Activated CD8-positive, alpha-beta memory T cell treated with anti-CD3 and anti-CD28 coated beads, Interleukin-2, amount 50 U/mL, for 1 hour (primary cell): ENCODE measurements around the gene HSPD1.
"Not testable (repeated sequence)": the region's sequence is repeated elsewhere in the genome, so short reads cannot be mapped to it uniquely, and the experiment has no call there.

Experiments
- DNase-seq: peaks from one replicate; pipeline ENCODE4 v3.0.0-alpha.2; 2020; ENCODE audit errors: extremely low read depth

HSPD1 gene

GRCh38 chr2:197497326-197497725, 2.3 kb downstream of the HSPD1 start:
- no peak for DNase-seq

GRCh38 chr2:197496695-197497094, 2.9 kb downstream of the HSPD1 start:
- DNase-seq: no peak

GRCh38 chr2:197495433-197496134, 4.1 kb downstream of the HSPD1 start:
- no peak for DNase-seq

GRCh38 chr2:197487385-197487784, 12.3 kb downstream of the HSPD1 start:
- no peak for DNase-seq

- no peak for DNase-seq
These were observed 13.5 kb downstream of the HSPD1 start for GRCh38 chr2:197486175-197486574.

- not testable (repeated sequence) for DNase-seq
These were observed 15.4 kb downstream of the HSPD1 start for GRCh38 chr2:197484248-197484647.

GRCh38 chr2:197480165-197481036, 19.2 kb downstream of the HSPD1 start:
- no peak for DNase-seq

GRCh38 chr2:197477797-197478196, 21.8 kb downstream of the HSPD1 start:
- no peak for DNase-seq

- no peak for DNase-seq
These were observed 27.5 kb downstream of the HSPD1 start for GRCh38 chr2:197472166-197472565.

GRCh38 chr2:197464175-197464574, 35.5 kb downstream of the HSPD1 start:
- DNase-seq: no peak

- DNase-seq: no peak
These were observed 38.6 kb downstream of the HSPD1 start for GRCh38 chr2:197461057-197461456.

GRCh38 chr2:197460649-197461048, 39.0 kb downstream of the HSPD1 start:
- DNase-seq: no peak

- no peak for DNase-seq
These were observed 44.2 kb downstream of the HSPD1 start for GRCh38 chr2:197455428-197455827.

- no peak for DNase-seq
These were observed 44.7 kb downstream of the HSPD1 start for GRCh38 chr2:197454923-197455322.

- DNase-seq: no peak
These were observed 45.7 kb downstream of the HSPD1 start for GRCh38 chr2:197453914-197454398.

- DNase-seq: peak; percentile 94
These were observed 46.3 kb downstream of the HSPD1 start, which contains the start of gene COQ10B for GRCh38 chr2:197453123-197453913. Gene COQ10B, plus strand, starts transcription at chr2:197453552. Its CDS starts 9 bp downstream, at chr2:197453561.

- DNase-seq: no peak
These were observed 46.9 kb downstream of the HSPD1 start for GRCh38 chr2:197452754-197453122.

- not testable (repeated sequence) for DNase-seq
These were observed 48.7 kb downstream of the HSPD1 start for GRCh38 chr2:197450935-197451358.

- no peak for DNase-seq
These were observed 49.2 kb downstream of the HSPD1 start for GRCh38 chr2:197450465-197450864.

- DNase-seq: no peak
These were observed 52.8 kb downstream of the HSPD1 start for GRCh38 chr2:197446844-197447243.

- no peak for DNase-seq
These were observed 53.9 kb downstream of the HSPD1 start for GRCh38 chr2:197445746-197446145.

GRCh38 chr2:197442857-197443256, 56.8 kb downstream of the HSPD1 start:
- DNase-seq: no peak
